Thyroid gland (tissue), 4 donors: Measurements from ENCODE around the gene DSCAM. TPM values are rescaled to one million over a fixed set of nuclear protein-coding genes. Genes with fewer than 3 reads are reported as not detected.

Source experiments
- DNase-seq, 2 donors: peaks; one replicate each; pipeline ENCODE4 v3.0.0-alpha.2; 2019
- H3K27ac ChIP-seq, 3 donors: fragments of 200-600 bp; sonication (generic); 1 replicate in 2 of 3; 2 replicates in 1 of 3; pipeline ENCODE4 v1.5.1; 2016 to 2019; ENCODE audit warnings: mild to moderate bottlenecking in 1 of 3, moderate library complexity in 1 of 3
- H3K27me3 ChIP-seq: fragments of 200-600 bp; sonication (generic); one replicate; pipeline ENCODE4 v1.5.1; 2019
- H3K36me3 ChIP-seq, 2 donors: fragments of 200-600 bp; sonication (generic); one replicate each; pipeline ENCODE4 v1.5.1; 2016 to 2019
- H3K4me1 ChIP-seq, 2 donors: fragments of 200-600 bp; sonication (generic); one replicate each; pipeline ENCODE4 v1.5.1; 2017 to 2019
- H3K4me3 ChIP-seq, 3 donors: fragments of 200-600 bp; sonication (generic); replicated peaks in 1 of 3; 1 replicate in 2 of 3; 2 replicates in 1 of 3; pipeline ENCODE4 v1.5.1; 2016; ENCODE audit warnings: mild to moderate bottlenecking in 1 of 3
- H3K9me3 ChIP-seq: fragments of 200-600 bp; sonication (generic); one replicate; pipeline ENCODE4 v1.5.1; 2017
- CTCF ChIP-seq, 6 experiments: fragments of 200-600 bp in 3 of 6; fragments of 450-650 bp in 3 of 6; sonication (generic) in 3 of 6; IDR thresholded peaks; one replicate each; pipeline ENCODE4 v1.5.1; 2016 to 2019; ENCODE audit warnings: antibody characterized with exemption in 6 of 6, mild to moderate bottlenecking in 2 of 6, inconsistent platforms in 1 of 6, moderate library complexity in 1 of 6
- POLR2A ChIP-seq, 2 donors: fragments of 450-650 bp; IDR thresholded peaks; one replicate each; pipeline ENCODE4 v1.6.1; 2017; ENCODE audit warnings: antibody characterized with exemption in 2 of 2, mild to moderate bottlenecking in 2 of 2, moderate library complexity in 1 of 2
- WGBS, 2 donors: methylation state at CpG; one replicate each; pipeline ENCODE4 v1.1.5; 2017; 5-methylcytosine and 5-hydroxymethylcytosine counted together
- intact Hi-C: fragments of 100-400 bp; cut with DNase I; formaldehyde crosslinking; loops from one replicate; pipeline ENCODE4 v1.15.1; 2023
- total RNA-seq, 4 donors: library from RNA; depleted of rRNA; stranded (reverse); fragments of >200 nt; gene quantifications; one replicate each; pipeline ENCODE4 v1.2.3, GENCODE V29; 2016

The DSCAM gene
- total RNA-seq, 4 donors from 2014 or later: 0.20 TPM; not detected in 3

GRCh38 chr21:40845441-40845995, 1.4 kb downstream of the DSCAM start:
- WGBS, 2 donors: 76 to 83% methylated on average over 5 of the region's 5 CpGs
- TF ChIP-seq CTCF (IDR thresholded peaks at IDR 0.05): no peak
- TF ChIP-seq POLR2A (IDR thresholded peaks at IDR 0.05): no peak
- DNase-seq: no peak
- peaks cover 0 to 6% of the 10 kb centered on the region in 2 donors for H3K4me1 ChIP-seq
- H3K36me3 ChIP-seq: no peaks in the 10 kb centered on the region
- no peaks in the 10 kb centered on the region for H3K27me3 ChIP-seq
- no peak overlapping the region for H3K27ac ChIP-seq
- intact Hi-C loops: no loop called here
- H3K4me3 ChIP-seq: no peak overlapping the region
- no peaks in the 10 kb centered on the region for H3K9me3 ChIP-seq

- WGBS, 2 donors: 94% methylated on average over 5 of the region's 5 CpGs
Measured at GRCh38 chr21:40844935-40845334, 2.0 kb downstream of the DSCAM start.

GRCh38 chr21:40842197-40842552, 4.8 kb downstream of the DSCAM start:
- Histone ChIP-seq H3K36me3 (no peaks in the 10 kb centered on the region), H3K27ac (no peak overlapping the region), H3K27me3 (no peaks in the 10 kb centered on the region), H3K4me3 (no peak overlapping the region), H3K4me1 (peaks cover 0 to 6% of the 10 kb centered on the region in 2 donors), H3K9me3 (no peaks in the 10 kb centered on the region)
- TF ChIP-seq CTCF (IDR thresholded peaks at IDR 0.05) (no peak), POLR2A (IDR thresholded peaks at IDR 0.05) (no peak)
- no peak for DNase-seq
- 38 to 43% methylated on average over 11 of the region's 11 CpGs for WGBS, 2 donors
- intact Hi-C loops: no loop called here

More at GRCh38 chr21:40844935-40845334, 2.0 kb downstream of the DSCAM start:
- no peaks in the 10 kb centered on the region for H3K36me3 ChIP-seq
- H3K27me3 ChIP-seq: no peaks in the 10 kb centered on the region
- no peaks in the 10 kb centered on the region for H3K9me3 ChIP-seq
- DNase-seq: no peak
- peaks cover 0 to 6% of the 10 kb centered on the region in 2 donors for H3K4me1 ChIP-seq
- H3K27ac ChIP-seq: no peak overlapping the region
- no peak overlapping the region for H3K4me3 ChIP-seq
- no peak for TF ChIP-seq POLR2A (IDR thresholded peaks at IDR 0.05)
- no peak for TF ChIP-seq CTCF (IDR thresholded peaks at IDR 0.05)
- intact Hi-C loops: no loop called here

- no peak overlapping the region for H3K27ac ChIP-seq
- no peak overlapping the region for H3K4me3 ChIP-seq
- H3K36me3 ChIP-seq: no peaks in the 10 kb centered on the region
- H3K9me3 ChIP-seq: no peaks in the 10 kb centered on the region
- 1 to 4% methylated on average over 14 to 38 of the region's 39 CpGs for WGBS, 2 donors
- DNase-seq: peak; percentile 41 to 44
- intact Hi-C loops: no loop called here
- TF ChIP-seq POLR2A (IDR thresholded peaks at IDR 0.05) (no peak), CTCF (IDR thresholded peaks at IDR 0.05) (peak in 3 of 6 experiments; percentile 22 to 41 (median 39))
- H3K27me3 ChIP-seq: no peaks in the 10 kb centered on the region
- H3K4me1 ChIP-seq: peaks cover 0 to 6% of the 10 kb centered on the region in 2 donors
Measured at GRCh38 chr21:40841524-40842196, 5.3 kb downstream of the DSCAM start.

GRCh38 chr21:40840401-40841125, 6.4 kb downstream of the DSCAM start:
- 78 to 81% methylated on average over 15 of the region's 15 CpGs for WGBS, 2 donors
- TF ChIP-seq POLR2A (IDR thresholded peaks at IDR 0.05) (no peak), CTCF (IDR thresholded peaks at IDR 0.05) (no peak)

More at GRCh38 chr21:40840401-40841125, 6.4 kb downstream of the DSCAM start:
- intact Hi-C loops: no loop called here
- Histone ChIP-seq H3K27ac (no peak overlapping the region), H3K36me3 (no peaks in the 10 kb centered on the region), H3K27me3 (no peaks in the 10 kb centered on the region), H3K9me3 (no peaks in the 10 kb centered on the region), H3K4me1 (peaks cover 0 to 6% of the 10 kb centered on the region in 2 donors), H3K4me3 (no peak overlapping the region)
- no peak for DNase-seq
